Stimulated activated CD4-positive, alpha-beta T cell treated with anti-CD3 and anti-CD28 coated beads, Interleukin-12 subunit alpha, Interleukin-12 subunit beta, amount 100 ng/mL, for 24 hours (primary cell): Measurements from ENCODE around the gene MAN1C1.
"Not testable (repeated sequence)": the region's sequence is repeated elsewhere in the genome, so short reads cannot be mapped to it uniquely, and the experiment has no call there.

ENCODE experiments used
- DNase-seq, 2 experiments: peaks; one replicate each; pipeline ENCODE4 v3.0.0-alpha.2; 2020; ENCODE audit warnings: low read depth in 2 of 2

Gene MAN1C1

GRCh38 chr1:25634896-25635295, 18.3 kb downstream of the MAN1C1 start:
- no peak for DNase-seq

- not testable (repeated sequence) for DNase-seq
These were observed 19.6 kb downstream of the MAN1C1 start for GRCh38 chr1:25636141-25636540.

DNA sequence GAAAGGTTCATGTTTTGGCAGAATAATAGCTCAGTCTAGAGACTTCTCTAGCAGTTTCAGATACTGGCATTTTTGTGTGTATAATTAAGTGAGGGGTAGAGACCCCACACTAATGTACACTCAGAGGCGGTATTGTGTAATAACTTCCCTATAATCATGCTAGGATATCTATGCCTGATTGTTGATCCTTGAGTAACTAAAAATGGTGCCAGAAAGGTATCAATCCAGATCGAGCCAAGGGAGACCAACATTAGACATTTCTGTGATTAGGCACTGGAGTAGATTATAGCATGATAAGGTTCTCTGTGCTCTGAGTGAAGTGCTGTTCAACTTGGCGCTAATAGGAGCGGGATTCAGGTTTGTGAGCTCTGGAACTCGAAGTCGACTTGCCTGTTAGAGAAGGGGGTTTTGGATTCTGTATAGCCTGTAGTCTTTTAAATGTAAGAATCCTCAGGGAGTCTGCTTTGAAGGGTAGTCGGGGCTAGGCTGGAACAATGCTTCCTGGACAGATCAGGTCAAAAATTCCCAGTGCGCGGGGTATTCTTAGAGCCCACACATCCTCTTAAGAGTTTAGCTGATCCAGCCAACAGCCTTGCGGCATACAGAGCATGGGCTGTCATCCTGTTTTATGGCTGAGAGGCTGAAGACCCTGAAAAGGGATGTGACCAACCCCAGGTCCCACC, 24.2 kb downstream of the MAN1C1 start:
- DNase-seq: no peak

- DNase-seq: no peak
These were observed 24.7 kb downstream of the MAN1C1 start for GRCh38 chr1:25641329-25641725.

- DNase-seq: no peak
These were observed 25.5 kb downstream of the MAN1C1 start for GRCh38 chr1:25641931-25642573.

DNA sequence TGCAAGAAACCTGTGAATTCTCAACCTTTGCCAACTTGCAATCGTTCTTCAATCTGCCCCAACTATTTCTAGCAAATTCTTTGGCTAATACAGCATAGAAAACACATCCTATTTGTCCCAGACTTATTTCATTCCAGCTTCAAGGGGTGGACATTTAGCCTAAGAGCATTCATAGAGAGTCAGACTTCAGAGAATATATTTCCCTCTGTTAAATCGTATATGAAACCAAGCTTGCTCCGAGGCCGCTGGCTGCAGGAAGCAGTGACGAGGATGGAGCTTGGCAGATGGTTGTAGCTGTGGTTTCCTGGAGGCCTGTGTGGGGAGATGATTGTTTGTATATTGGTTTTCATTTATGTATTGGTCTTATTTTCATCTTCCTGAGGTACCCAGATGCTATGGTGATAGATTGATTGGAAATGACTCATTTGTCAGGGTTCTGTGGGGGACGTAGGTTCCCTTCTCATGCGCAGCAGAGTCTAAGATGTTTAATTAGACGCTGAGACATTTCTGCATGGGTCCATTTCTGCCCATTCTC, 26.1 kb downstream of the MAN1C1 start:
- DNase-seq: peak; percentile 25 to 64

DNA sequence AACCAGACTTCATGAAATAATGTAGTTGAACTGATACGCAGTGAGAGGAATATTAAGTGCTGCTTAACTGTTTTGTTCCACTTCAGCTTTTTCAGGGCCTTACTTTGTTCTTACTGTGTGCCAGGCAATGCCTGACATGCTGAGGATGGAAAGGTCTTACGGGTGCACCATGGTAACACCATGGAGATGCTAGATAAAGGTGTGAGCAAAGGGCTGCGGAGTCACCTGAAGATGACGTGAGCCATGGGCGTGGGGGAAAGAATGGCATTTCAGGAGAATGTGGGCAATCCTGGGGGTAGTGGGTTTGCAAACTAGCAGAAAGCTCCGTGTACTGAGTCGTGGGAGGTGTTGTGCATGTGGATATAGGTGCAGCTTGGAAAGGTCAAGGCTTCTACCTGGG, 27.3 kb downstream of the MAN1C1 start:
- DNase-seq: no peak

DNA sequence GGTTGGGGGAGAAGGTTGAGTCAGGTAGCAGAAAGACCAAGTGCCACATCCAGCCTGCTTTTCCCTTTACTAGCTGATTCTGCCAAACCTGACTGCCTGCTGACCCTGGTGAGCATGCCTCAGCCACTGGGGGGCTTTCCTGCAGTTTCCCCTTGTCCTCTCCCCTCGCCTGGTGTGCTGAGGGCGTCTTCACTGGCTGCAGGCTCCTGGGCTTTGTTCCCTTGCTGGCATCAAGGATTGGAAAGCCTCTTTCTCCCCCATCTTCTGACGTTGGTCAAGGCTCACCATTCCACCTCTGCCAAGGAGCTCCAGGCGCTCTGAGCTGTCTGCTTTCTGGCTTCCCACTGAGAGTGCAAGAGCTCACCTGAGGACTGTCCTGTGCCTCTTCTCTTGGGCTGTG, 28.4 kb downstream of the MAN1C1 start:
- no peak for DNase-seq

DNA sequence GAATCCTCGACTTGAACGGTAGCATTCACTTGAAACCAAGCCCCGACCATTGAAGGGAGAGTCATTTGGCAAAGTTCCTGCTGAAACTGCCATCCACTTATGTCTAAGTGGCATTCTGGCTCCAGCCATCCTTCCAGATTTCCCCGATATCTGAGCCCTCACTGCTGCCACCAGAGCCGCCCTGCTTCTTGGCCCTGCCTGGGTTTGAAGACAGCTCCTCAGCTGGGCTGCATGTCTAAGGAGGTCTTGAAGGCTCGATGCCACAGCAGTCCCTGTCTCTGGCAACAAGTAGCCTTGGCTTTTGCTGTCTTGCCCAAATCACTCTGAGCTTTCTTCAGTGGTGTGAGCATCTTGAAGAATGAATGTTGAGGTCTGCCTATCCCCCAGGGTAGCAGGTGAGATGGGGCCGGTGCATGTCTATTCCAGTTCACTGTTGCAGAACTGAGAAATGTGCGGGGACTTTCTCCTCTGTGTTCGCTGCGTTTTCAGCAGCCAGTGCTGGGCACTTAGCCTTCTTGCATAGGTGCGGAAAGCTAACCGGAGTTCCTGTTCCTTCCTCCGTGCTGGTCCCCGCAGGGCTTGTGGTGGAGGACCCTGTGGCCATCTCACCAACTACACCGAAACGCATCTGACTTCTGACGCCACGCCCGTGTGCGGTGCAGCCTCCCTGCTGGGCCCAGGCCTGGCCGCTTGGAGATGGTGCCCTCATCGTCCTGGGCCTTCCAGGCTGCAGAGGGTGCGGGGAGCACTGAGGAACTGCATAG, 29.2 kb downstream of the MAN1C1 start:
- no peak for DNase-seq

GRCh38 chr1:25647106-25647505, 30.5 kb downstream of the MAN1C1 start:
- no peak for DNase-seq

DNA sequence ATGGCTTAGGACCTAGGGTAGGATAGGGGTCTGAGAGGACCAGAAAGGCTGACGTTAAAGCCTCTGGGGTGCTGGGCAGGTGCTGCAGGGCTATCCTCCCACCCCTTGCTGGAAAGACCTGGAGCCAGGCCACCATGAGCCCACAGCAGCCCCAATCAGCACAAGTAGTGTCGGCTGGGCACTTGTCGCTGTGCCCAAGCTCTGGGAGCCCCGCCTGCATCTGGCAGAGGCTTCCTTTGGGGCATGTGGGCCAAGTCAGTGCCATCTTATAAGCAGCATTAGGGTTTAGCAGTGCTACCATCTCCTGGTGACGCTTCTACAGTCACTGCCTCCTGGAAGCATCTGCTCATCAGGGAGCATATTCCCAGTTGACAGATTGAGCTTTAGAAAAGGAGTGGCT, 31.3 kb downstream of the MAN1C1 start:
- no peak for DNase-seq

DNA sequence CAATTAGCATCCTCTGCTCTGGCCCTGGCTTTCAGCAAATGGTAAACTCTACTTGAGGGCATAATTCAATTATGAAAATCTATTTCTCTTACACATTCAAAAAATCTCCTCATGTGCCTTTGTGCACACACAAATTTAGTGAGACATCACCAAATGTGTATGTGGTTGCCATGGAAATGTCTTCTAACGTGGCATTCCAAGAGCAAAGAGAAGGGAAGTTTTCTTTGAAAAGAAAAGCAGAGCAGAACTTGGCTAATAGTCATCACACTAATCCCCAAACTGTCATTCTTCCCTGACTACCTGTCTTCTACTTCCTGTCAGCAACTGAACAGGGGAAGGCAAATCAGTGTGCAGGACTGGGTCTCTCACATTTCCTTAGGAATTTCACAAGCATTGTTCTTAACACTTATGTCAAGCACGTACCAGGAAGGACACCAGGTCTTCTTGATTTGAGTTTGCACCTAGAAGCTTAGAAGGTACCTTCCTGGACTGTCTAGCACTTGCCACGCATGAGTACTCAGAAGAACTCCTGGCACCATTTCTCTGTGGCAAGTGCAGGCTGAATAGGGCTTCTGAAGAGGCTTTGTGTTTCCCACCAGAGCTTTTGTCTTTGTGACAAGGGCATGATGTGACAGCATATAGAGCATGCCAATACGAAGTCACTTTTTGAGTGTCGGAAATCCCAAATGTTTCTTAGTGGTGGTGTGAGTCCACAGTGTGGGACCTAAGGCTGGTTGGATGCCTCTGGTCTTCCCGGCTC, 32.3 kb downstream of the MAN1C1 start:
- DNase-seq: no peak

- no peak for DNase-seq
These were observed 33.1 kb downstream of the MAN1C1 start for GRCh38 chr1:25649505-25650288.

- DNase-seq: no peak
These were observed 33.6 kb downstream of the MAN1C1 start for GRCh38 chr1:25650289-25650576.

GRCh38 chr1:25651036-25651640, 34.5 kb downstream of the MAN1C1 start:
- DNase-seq: no peak

DNA sequence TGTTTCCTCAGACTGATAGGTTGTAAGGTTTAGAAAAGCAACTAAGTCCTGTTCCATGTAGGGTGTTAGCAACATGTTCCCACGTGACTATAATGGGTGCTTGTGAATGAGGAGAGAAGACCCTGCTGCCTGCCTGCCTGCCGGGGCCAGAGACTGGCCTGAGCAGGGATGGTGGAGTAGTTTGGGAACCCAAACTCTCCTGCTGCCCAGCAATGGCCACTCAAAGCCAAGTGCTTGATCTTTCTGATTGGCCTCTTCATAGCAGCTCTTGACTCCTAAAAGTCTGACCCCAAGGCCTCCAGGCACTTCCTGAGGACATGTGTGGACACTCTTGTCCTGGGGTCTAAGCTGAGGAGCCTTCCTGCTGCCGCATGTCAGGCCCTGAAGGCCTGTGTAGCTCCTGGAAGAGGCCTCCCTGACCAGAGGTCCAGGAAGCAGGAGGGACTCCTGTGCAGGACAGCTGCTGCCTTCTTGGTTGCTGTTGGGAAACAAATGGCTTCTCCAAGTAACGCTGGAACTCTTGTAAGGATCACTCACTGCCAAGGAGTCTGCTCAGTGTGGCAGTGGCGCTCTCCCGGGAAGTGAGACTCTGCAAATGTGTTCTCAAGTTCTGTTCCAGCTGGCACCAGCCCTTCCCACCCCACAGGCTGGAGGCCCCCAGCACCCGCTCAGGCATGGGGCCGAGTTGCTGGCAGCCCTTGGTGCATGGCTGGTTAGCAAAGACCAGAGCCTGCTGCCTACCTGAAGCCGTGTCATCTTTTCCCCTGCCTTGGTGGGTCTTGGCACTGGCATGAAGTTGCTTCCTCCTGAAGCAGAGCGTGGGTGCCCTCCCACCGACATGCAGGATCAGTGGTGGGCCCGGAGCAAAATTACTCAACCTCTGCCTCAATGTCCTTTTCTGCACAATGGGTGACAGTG, 35.5 kb downstream of the MAN1C1 start:
- DNase-seq: no peak

DNA sequence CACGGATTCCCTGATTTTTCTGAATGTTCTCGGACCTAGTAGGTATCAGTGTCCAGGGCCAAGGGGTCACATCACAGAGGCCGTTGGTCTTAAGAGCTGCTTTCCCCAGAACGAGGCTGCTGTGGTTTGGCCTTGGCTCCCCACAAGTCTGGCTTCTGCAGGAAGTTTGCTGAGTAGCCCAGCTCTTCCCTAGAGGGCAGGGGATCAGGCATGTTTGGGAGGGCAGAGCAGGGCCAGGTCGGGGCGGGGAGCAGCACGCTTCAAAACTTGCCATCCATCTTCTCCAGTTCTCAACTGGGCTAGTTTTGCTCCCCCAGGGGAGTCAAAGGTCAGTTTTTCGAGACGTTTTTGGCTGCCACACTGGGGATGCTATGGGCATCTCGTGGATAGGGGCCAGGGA, 37.0 kb downstream of the MAN1C1 start:
- DNase-seq: no peak

DNA sequence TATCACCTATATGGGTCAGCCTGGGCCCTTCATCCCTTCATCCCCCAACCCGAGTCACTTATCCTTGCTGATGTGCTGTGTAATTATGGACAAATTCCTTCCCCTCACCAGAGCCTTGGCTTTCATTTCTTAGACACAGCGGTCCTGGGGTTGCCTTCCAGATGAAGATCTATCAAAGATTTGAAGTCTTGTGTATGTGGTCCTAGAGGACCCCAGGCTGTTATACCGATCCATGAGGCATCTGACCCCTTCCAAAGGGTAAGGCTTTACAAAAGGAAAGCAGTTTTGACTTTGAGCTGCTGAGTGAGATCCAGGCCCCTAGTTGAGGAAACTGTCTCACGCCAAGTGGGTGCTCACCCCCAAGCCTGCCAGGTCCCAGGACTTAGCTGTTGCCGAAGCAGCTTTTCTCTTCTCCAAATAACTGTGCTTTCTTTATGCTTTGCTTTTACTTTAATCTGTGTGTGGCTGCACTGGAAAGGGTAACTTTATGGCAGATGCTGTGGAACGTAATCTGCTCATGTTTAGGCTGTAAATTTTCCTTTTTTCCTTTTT, 37.6 kb downstream of the MAN1C1 start:
- DNase-seq: no peak

GRCh38 chr1:25657121-25657882, 40.7 kb downstream of the MAN1C1 start:
- no peak for DNase-seq
